ENCODE data around the gene TAOK1.

The TAOK1 gene

GRCh38 chr17:29573871-29574731, 183.9 kb downstream of the TAOK1 start:
- TF ChIP-seq, protein P1, sequence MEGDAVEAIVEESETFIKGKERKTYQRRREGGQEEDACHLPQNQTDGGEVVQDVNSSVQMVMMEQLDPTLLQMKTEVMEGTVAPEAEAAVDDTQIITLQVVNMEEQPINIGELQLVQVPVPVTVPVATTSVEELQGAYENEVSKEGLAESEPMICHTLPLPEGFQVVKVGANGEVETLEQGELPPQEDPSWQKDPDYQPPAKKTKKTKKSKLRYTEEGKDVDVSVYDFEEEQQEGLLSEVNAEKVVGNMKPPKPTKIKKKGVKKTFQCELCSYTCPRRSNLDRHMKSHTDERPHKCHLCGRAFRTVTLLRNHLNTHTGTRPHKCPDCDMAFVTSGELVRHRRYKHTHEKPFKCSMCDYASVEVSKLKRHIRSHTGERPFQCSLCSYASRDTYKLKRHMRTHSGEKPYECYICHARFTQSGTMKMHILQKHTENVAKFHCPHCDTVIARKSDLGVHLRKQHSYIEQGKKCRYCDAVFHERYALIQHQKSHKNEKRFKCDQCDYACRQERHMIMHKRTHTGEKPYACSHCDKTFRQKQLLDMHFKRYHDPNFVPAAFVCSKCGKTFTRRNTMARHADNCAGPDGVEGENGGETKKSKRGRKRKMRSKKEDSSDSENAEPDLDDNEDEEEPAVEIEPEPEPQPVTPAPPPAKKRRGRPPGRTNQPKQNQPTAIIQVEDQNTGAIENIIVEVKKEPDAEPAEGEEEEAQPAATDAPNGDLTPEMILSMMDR (IDR thresholded peaks at IDR 0.05; ENCODE audit: low read depth, low read length, missing control alignments), result no peak
- in situ Hi-C loops (cut with HindIII; ENCODE audit: low sequenced_read_pairs), result no loop called here
- no peak overlapping the region for H3K4me3 ChIP-seq (ENCODE audit: low read depth, low read length)
- DNase-seq (ENCODE audit: low read depth), result no peak

DNA sequence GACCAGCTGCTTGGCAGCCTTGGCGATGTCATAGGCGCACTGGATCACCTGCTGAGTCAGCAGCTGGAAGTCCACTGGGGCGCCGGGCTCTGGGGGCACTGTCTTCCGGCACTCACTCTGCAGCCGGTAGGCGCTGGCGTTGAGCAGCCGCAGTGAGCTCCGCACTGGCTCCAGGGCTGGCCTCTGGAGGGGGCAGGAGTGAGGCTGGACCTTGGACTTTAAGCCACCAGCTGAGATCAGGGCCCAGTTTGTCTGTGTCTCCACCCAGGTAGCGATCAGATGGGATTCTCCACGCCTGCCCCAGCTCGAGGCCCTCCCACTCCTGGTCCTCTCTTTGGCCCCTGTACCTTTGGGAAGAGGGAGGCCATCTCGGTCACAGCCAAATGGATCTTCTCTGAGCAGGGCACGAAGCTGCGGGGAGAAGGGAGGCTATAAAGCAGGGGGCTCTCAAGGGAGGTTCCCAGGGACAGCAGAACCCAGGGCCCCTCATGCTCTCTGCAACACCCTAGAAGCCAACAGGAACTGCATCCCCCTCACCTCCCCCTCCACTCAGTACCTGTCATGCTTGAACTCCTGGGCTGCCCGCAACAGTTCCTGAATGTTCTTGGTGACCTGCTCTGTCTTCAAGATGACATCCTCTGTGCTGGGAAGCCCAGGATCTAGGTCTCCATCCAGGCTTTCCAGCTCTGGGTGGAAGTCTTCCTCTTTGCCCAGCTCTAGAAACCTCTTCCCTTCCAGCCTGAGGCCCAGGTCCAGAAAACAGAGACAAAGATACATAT, 184.8 kb downstream of the TAOK1 start:
- TF ChIP-seq, protein P1 (IDR thresholded peaks at IDR 0.05; ENCODE audit: low read depth, low read length, missing control alignments), result no peak
- no peak overlapping the region for H3K4me3 ChIP-seq (ENCODE audit: low read depth, low read length)
- DNase-seq (ENCODE audit: low read depth), result no peak
- in situ Hi-C loops (cut with HindIII; ENCODE audit: low sequenced_read_pairs), result no loop called here

- DNase-seq (ENCODE audit: low read depth), result no peak
- TF ChIP-seq, protein P1 (IDR thresholded peaks at IDR 0.05; ENCODE audit: low read depth, low read length, missing control alignments), result no peak
- no peak overlapping the region for H3K4me3 ChIP-seq (ENCODE audit: low read depth, low read length)
- in situ Hi-C loops (cut with HindIII; ENCODE audit: low sequenced_read_pairs), result no loop called here
These were observed 185.5 kb downstream of the TAOK1 start for GRCh38 chr17:29575511-29576213.

DNA sequence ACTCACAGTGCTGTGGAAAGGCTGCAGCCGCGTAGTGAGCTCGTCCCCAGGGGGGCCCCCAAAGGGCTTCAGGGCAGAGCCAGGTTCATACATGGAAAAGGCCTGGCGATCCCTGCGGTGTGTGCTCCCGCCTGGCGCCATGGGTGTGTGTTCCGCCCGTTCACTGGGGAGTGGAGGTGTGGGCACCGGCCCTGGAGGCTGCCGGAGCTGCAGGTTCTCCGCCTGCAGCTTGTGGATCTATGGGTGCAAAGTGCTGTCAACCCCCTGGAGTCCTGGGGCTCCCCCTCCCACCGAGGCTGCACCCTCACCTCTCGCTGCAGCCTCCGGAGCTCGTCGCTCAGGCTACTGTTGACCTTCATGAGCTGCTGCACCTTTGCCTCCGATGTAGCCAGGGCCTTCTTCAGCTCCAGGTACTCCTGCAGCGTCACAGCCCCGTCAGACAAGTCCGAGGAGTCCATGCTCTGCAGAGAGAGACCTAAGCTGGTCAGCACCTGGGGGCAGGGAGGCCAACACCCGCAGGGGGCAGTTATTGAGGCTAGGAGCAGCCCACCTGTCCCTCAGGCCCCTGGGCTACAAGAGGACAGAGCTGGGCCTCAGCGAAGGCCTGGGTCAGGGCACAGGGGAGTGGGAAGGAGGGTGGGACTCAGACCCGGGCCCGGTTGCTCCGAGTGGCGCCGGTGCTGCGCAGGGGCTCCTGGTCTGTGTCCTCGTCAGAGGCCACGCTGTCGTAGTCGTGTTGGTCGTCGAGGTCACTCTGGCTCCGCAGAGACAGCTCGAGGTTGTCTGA, 186.2 kb downstream of the TAOK1 start:
- in situ Hi-C loops (cut with HindIII; ENCODE audit: low sequenced_read_pairs), result no loop called here
- no peak for DNase-seq (ENCODE audit: low read depth)
- TF ChIP-seq, protein P1 (IDR thresholded peaks at IDR 0.05; ENCODE audit: low read depth, low read length, missing control alignments), result no peak
- H3K4me3 ChIP-seq (ENCODE audit: low read depth, low read length), result no peak overlapping the region

DNA sequence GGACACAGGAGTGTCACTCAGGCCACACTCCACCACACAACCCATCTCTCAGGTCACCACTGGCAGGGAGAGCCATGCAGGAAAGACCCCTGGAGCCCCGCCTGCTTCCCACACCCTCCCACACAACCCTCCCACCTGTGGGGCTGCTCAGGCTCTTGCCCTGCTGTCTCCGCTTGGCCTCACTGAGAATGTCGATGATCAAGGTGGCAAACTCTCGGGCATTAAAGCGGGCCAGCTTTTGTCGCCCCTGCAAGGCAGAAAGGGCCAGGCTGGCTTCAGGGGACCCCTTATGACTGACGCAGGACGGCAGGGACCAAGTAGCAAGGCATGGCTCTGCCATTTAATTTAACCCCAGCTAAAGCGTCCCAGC, 186.8 kb downstream of the TAOK1 start:
- DNase-seq (ENCODE audit: low read depth), result no peak
- H3K4me3 ChIP-seq (ENCODE audit: low read depth, low read length), result no peak overlapping the region
- in situ Hi-C loops (cut with HindIII; ENCODE audit: low sequenced_read_pairs), result no loop called here

More for the DNA sequence above, 186.8 kb downstream of the TAOK1 start:
- TF ChIP-seq, protein P1 (IDR thresholded peaks at IDR 0.05; ENCODE audit: low read depth, low read length, missing control alignments), result no peak

All from astrocyte of the cerebellum (primary cell).